Osteocyte (in vitro differentiated cells): ENCODE measurements around the gene ZNF331. TPM values are rescaled to one million over a fixed set of nuclear protein-coding genes. Genes with fewer than 3 reads are reported as not detected.

Experiments
- DNase-seq: peaks from one replicate; pipeline ENCODE4 v3.0.0; 2021; ENCODE audit warnings: mixed read lengths; ENCODE audit not compliant: unreplicated experiment; ENCODE audit errors: extremely low spot score
- H3K27ac Mint-ChIP-seq: one replicate; pipeline ENCODE4 v1.8.0; 2021; ENCODE audit warnings: mild to moderate bottlenecking, mixed read lengths; ENCODE audit not compliant: unreplicated experiment
- H3K27me3 Mint-ChIP-seq: one replicate; pipeline ENCODE4 v1.8.0; 2021; ENCODE audit warnings: mixed read lengths; ENCODE audit not compliant: unreplicated experiment
- H3K36me3 Mint-ChIP-seq: one replicate; pipeline ENCODE4 v1.8.0; 2021; ENCODE audit warnings: mixed read lengths; ENCODE audit not compliant: unreplicated experiment
- H3K4me1 Mint-ChIP-seq: one replicate; pipeline ENCODE4 v1.8.0; 2021; ENCODE audit warnings: mixed read lengths; ENCODE audit not compliant: unreplicated experiment
- H3K4me3 Mint-ChIP-seq: one replicate; pipeline ENCODE4 v1.8.0; 2021; ENCODE audit warnings: mild to moderate bottlenecking, moderate library complexity, mixed read lengths; ENCODE audit not compliant: unreplicated experiment
- H3K9me3 Mint-ChIP-seq: one replicate; pipeline ENCODE4 v1.8.0; 2021; ENCODE audit warnings: mixed read lengths; ENCODE audit not compliant: unreplicated experiment
- total RNA-seq: library from RNA; stranded (reverse); gene quantifications from 2 replicates; pipeline ENCODE4 v1.2.1, GENCODE V29; 2021
- TF ChIP-seq, protein P1 (sequence below): fragments of 200-600 bp; sonication (generic); IDR thresholded peaks from 2 replicates; pipeline ENCODE4 v1.5.0; 2021; ENCODE audit warnings: antibody characterized with exemption, mild to moderate bottlenecking, moderate library complexity

ZNF331 gene
- total RNA-seq, 1 donor from 2014 or later: 7.4 TPM

DNA sequence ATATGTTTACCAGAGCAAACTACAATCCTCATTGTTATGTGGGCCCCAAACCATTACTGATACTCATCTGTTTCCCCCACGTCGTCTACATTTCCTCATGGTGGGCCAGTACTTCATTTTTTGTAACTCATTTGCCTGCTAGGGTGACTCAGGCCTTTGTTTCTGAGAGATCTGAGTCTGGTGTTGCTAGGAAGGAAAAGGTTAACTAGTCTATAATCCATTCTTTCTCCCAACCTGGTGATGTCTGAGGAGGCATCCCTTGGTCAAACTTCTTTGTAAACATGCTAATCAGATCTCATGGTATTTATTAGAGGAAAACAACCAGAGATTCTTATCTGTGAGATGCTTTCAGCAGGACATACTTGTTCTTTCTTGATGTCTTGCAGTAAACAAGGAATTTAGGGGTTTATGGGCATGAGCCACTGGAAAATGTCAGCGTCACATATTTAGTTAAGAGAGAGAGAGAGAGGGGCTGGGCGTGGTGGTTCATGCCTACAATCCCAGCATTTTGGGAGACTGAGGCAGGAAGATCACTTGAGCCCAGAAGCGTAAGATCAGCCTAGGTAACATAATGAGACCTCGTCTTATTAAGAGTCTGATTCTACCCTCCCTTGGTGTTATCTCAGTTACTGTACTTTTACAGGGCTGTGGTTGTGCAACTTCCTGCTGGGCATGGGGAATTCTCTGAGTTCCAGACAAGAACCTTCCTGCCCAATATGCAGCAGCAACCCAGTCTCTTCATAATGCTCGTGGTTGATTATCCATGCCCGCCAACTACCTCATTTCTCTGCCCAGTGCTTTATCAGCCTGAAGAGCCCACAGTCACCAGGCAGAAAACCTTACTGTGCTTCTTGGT is 84.2 kb downstream of the ZNF331 start:
- no peaks in the 10 kb centered on the region for H3K27me3 Mint-ChIP-seq
- no peaks in the 10 kb centered on the region for H3K4me1 Mint-ChIP-seq
- DNase-seq: no peak
- H3K9me3 Mint-ChIP-seq: peaks cover 25% of the 10 kb centered on the region
- TF ChIP-seq, protein P1, sequence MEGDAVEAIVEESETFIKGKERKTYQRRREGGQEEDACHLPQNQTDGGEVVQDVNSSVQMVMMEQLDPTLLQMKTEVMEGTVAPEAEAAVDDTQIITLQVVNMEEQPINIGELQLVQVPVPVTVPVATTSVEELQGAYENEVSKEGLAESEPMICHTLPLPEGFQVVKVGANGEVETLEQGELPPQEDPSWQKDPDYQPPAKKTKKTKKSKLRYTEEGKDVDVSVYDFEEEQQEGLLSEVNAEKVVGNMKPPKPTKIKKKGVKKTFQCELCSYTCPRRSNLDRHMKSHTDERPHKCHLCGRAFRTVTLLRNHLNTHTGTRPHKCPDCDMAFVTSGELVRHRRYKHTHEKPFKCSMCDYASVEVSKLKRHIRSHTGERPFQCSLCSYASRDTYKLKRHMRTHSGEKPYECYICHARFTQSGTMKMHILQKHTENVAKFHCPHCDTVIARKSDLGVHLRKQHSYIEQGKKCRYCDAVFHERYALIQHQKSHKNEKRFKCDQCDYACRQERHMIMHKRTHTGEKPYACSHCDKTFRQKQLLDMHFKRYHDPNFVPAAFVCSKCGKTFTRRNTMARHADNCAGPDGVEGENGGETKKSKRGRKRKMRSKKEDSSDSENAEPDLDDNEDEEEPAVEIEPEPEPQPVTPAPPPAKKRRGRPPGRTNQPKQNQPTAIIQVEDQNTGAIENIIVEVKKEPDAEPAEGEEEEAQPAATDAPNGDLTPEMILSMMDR: no peak
- no peak overlapping the region for H3K27ac Mint-ChIP-seq
- H3K36me3 Mint-ChIP-seq: no peaks in the 10 kb centered on the region
- no peak overlapping the region for H3K4me3 Mint-ChIP-seq

DNA sequence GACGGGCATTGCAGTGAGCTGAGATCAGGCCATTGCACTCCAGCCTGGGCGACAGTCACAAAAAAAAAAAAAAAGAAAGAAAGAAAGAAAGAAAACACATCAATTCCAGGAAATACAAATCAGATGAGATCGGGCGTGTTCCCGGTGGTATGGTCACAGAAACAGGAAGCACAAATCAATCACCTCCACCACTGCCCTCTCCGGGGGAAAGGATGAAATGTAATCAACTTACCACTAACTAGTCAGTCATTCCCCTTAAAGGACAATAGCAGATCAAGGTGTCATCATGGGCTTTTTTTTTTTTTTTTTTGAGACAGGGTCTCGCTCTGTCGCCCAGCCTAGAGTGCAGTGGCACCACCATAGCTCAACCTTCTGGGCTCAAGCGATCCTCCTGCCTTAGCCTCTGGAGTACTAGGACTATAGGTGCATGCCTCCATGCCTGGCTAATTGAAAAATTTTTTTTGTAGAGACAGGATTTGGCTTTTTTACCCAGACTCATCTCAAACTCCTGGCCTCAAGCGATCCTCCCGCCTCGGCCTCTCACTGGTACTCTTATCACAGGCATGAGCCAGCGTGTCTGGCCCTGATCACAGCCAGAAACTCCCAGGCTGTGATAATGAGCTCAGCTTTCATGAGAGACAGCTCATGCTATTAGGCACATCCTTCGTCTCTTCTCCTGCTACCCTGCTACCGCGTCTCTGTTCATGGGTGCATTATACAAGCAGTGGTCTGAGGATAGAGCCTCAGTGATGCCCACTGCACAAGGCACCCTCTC is 87.0 kb downstream of the ZNF331 start:
- Mint-ChIP-seq H3K9me3 (peaks cover 27% of the 10 kb centered on the region), H3K36me3 (no peaks in the 10 kb centered on the region), H3K4me3 (no peak overlapping the region), H3K27ac (no peak overlapping the region), H3K4me1 (no peaks in the 10 kb centered on the region), H3K27me3 (no peaks in the 10 kb centered on the region)
- TF ChIP-seq, protein P1: no peak
- no peak for DNase-seq

DNA sequence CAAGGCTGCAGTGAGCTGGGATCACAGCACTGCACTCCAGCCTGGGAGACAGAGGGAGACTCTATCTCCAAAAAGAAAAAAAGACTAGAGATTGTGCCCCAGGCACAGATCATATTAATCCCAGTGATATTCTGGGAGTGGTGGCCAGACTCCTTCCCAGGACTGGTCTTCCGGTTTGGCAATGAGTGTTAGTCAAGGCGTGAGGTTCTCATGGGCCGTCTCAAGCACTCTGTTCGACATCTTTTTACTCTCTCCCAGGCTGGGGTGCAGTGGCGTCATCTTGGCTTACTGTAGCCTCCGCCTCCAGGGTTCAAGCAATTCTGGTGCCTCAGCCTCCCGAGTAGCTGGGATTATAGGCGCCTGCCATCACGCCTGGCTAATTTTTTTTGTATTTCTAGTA is 88.5 kb downstream of the ZNF331 start:
- Mint-ChIP-seq H3K27ac (no peak overlapping the region), H3K36me3 (no peaks in the 10 kb centered on the region), H3K9me3 (peaks cover 24% of the 10 kb centered on the region), H3K27me3 (no peaks in the 10 kb centered on the region), H3K4me1 (no peaks in the 10 kb centered on the region), H3K4me3 (no peak overlapping the region)
- TF ChIP-seq, protein P1: no peak
- no peak for DNase-seq

DNA sequence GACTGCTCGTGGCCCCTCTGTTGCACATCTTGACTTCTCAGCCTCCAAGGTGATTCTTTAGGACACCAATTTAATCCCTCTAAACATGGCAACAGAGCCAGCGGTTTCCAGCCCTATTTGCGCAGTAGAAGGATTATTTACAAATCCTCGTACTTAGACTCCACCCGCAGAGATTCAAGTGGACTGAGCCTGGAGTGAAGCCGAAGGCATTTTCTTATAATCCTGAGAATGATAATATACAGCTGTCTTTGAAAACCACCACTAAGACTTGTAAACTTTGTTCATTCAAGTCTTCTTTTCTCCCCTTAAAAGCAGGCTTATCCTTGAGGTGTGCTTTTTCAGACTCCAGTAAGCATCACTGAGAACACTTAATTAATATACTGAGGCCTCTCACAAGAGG is 89.0 kb downstream of the ZNF331 start:
- no peak for DNase-seq
- Mint-ChIP-seq H3K36me3 (no peaks in the 10 kb centered on the region), H3K9me3 (peaks cover 19% of the 10 kb centered on the region), H3K4me1 (no peaks in the 10 kb centered on the region), H3K27ac (no peak overlapping the region), H3K27me3 (no peaks in the 10 kb centered on the region), H3K4me3 (no peak overlapping the region)
- TF ChIP-seq, protein P1: no peak

Other genes starting within 250 kb of the ZNF331 start
- 5.7 and 6.6 TPM in 2 replicates for gene ZNF845, start 204.4 kb upstream of the ZNF331 start, total RNA-seq
- gene ZNF525, start 172.4 kb upstream of the ZNF331 start, total RNA-seq: 7.6 and 8.5 TPM in 2 replicates
- gene ZNF765, start 143.0 kb upstream of the ZNF331 start, total RNA-seq: 9.0 and 10.7 TPM in 2 replicates
- 8.3 and 9.2 TPM in 2 replicates for gene ZNF761, start 106.2 kb upstream of the ZNF331 start, total RNA-seq
- 4.4 and 4.5 TPM in 2 replicates for gene ZNF813, start 70.4 kb upstream of the ZNF331 start, total RNA-seq
- not detected in 2 replicates for gene DPRX, start 93.9 kb downstream of the ZNF331 start, total RNA-seq